ENCODE results near the gene DUSP18.
"Not testable (repeated sequence)": the region's sequence is repeated elsewhere in the genome, so short reads cannot be mapped to it uniquely, and the experiment has no call there.

DUSP18 gene

DNA sequence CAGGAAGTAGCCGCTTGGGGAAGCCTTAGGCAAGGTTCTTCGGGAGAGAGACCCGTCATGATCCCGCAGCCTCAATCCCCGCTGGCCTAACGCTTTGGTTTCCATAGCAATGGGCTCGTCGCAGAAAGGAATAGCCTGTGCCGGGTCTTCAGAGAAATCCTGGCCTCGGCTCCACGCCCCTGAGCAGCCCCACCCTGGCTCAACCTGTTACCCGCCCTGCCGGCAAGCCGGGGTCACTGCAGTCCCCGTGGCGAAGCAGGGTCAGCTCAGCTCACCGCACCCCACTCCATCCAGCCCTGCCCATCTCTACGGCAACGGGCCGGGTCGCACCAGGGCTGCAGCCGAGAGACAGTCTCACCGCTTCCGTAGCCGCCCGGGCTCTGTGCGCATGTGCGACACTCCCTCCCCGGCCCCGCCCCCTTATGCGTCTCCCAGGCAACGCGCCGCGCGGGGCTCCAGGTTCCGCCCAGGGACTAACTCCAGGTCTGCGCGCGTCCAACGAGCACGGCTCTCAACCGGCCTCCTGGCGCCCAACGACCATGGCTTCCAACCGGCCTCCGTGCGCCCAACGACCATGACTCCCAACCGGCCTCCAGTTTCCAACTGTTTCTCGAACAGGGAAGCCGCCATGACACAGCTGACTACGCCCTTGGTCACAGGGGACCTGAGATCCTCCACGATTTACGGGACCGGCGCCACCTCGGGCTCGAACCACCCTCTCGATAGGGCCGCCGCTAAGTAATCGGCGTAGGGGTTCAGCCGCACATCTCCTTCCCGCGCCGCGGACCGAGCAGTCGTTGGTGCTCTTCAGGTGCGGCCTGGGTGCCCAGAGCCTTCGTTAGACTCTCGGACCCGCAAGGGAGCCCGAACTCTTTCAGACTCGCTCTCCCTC is at the start of gene DUSP18:
Gene DUSP18 (minus strand): TSS at position 382 of the 892 bp plus-strand sequence. CDS start 3,872 bp downstream, outside the sequence.
- Histone ChIP-seq H3K27ac (no peak within 1 kb of the TSS), H3K9ac (peak within 1 kb of the TSS; percentile 31), H2AFZ (ENCODE audit: low read depth) (peak within 1 kb of the TSS; percentile 98)

DNA sequence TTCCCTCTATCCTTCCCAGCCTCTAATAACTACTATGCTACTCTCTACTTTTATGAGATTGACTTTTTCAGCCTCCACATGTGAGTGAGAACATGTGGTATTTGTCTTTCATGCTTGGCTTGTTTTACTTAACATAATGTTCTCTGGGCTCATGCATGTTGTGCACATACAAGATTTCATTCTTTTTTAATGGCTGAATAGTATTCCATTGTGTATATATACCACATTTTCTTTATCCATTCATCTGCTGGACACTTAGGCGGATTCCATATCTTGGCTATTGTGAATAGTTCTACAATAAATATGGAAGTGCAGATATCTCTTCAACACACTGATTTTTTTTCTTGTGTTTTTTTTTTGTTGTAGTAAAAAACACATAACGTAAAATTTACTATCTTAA is 46.4 kb upstream of the DUSP18 start:
- Histone ChIP-seq H2AFZ (ENCODE audit: low read depth) (no peak overlapping the region), H3K9ac (no peak overlapping the region), H3K4me1 (ENCODE audit: low read depth, poor library complexity, severe bottlenecking) (peaks cover 27% of the 10 kb centered on the region), H3K79me2 (ENCODE audit: insufficient read depth, low read depth) (peaks cover 9% of the 10 kb centered on the region; the same call in 1 of the 2 replicates), H4K20me1 (ENCODE audit: insufficient read depth) (no peaks in the 10 kb centered on the region), H3K27ac (no peak overlapping the region), H3K4me3 (IDR thresholded peaks at IDR 0.05; ENCODE audit: insufficient read depth, low read depth, low read length) (no peak overlapping the region), H3K27me3 (ENCODE audit: insufficient read depth, low read depth) (no peaks in the 10 kb centered on the region), H3K4me2 (no peak overlapping the region), H3K36me3 (ENCODE audit: insufficient read depth) (no peaks in the 10 kb centered on the region)
- TF ChIP-seq, protein P1, sequence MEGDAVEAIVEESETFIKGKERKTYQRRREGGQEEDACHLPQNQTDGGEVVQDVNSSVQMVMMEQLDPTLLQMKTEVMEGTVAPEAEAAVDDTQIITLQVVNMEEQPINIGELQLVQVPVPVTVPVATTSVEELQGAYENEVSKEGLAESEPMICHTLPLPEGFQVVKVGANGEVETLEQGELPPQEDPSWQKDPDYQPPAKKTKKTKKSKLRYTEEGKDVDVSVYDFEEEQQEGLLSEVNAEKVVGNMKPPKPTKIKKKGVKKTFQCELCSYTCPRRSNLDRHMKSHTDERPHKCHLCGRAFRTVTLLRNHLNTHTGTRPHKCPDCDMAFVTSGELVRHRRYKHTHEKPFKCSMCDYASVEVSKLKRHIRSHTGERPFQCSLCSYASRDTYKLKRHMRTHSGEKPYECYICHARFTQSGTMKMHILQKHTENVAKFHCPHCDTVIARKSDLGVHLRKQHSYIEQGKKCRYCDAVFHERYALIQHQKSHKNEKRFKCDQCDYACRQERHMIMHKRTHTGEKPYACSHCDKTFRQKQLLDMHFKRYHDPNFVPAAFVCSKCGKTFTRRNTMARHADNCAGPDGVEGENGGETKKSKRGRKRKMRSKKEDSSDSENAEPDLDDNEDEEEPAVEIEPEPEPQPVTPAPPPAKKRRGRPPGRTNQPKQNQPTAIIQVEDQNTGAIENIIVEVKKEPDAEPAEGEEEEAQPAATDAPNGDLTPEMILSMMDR (conservative IDR thresholded peaks at IDR 0.05; ENCODE audit: low read depth, low read length), result no peak

More for the DNA sequence above, at the start of gene DUSP18:
- H3K4me1 ChIP-seq (ENCODE audit: low read depth, poor library complexity, severe bottlenecking), result peaks cover 16% of the 10 kb centered on the region
- TF ChIP-seq, protein P1 (conservative IDR thresholded peaks at IDR 0.05; ENCODE audit: low read depth, low read length), result peak; percentile 28; the same call in 1 of the 2 replicates
- H3K4me3 ChIP-seq (IDR thresholded peaks at IDR 0.05; ENCODE audit: insufficient read depth, low read depth, low read length), result no peak within 1 kb of the TSS
- no peaks in the 10 kb centered on the region for H4K20me1 ChIP-seq (ENCODE audit: insufficient read depth)
- no peaks in the 10 kb centered on the region for H3K79me2 ChIP-seq (ENCODE audit: insufficient read depth, low read depth)
- H3K36me3 ChIP-seq (ENCODE audit: insufficient read depth), result no peaks in the 10 kb centered on the region
- H3K4me2 ChIP-seq, result peak within 1 kb of the TSS; percentile 50
- no peaks in the 10 kb centered on the region for H3K27me3 ChIP-seq (ENCODE audit: insufficient read depth, low read depth)

DNA sequence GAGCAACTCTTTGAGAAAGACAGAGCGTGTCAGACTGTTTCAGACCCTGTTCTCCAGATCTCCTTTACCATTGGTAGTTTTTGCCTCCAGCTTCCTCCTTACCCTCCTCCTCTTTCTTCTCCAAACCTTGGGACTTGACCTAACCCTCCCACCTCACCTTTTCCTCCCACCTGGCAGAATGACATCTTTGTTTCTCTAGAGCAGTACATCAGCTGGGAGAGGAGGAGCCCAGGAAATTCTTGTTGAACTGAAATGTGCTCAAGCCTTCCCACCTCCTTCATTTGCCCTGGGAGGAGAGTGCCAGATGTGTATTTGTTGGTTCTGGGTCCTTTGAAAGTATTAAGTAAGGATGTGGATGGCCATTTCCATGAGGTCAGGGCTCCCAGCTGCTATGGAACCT is 44.4 kb upstream of the DUSP18 start:
- no peak overlapping the region for H3K4me3 ChIP-seq (IDR thresholded peaks at IDR 0.05; ENCODE audit: insufficient read depth, low read depth, low read length)
- no peaks in the 10 kb centered on the region for H4K20me1 ChIP-seq (ENCODE audit: insufficient read depth)
- H3K27me3 ChIP-seq (ENCODE audit: insufficient read depth, low read depth), result no peaks in the 10 kb centered on the region
- TF ChIP-seq, protein P1 (conservative IDR thresholded peaks at IDR 0.05; ENCODE audit: low read depth, low read length), result no peak
- H3K27ac ChIP-seq, result no peak overlapping the region
- H2AFZ ChIP-seq (ENCODE audit: low read depth), result no peak overlapping the region
- no peaks in the 10 kb centered on the region for H3K36me3 ChIP-seq (ENCODE audit: insufficient read depth)
- peaks cover 22% of the 10 kb centered on the region for H3K79me2 ChIP-seq (ENCODE audit: insufficient read depth, low read depth)
- H3K4me1 ChIP-seq (ENCODE audit: low read depth, poor library complexity, severe bottlenecking), result peaks cover 42% of the 10 kb centered on the region
- H3K4me2 ChIP-seq, result no peak overlapping the region
- H3K9ac ChIP-seq, result no peak overlapping the region

DNA sequence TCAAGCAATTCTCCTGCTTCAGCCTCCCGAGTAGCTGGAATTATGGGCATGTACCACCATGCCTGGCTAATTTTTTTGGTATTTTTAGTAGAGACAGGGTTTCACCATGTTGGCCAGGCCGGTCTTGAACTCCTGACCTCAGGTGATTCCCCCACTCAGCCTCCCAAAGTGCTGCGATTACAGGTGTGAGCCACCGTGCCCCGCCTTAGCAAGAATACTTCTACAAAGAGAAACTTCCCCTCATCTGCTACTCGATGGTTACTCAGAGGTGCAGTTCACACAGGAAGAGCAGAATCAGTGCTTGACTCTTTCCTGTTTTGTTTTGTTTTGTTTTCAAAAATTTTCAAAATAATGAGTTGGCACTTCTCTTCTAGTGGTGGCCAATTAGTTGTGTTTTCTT is 42.3 kb upstream of the DUSP18 start:
- peaks cover 22% of the 10 kb centered on the region for H3K79me2 ChIP-seq (ENCODE audit: insufficient read depth, low read depth)
- not testable (repeated sequence) for H4K20me1 ChIP-seq (ENCODE audit: insufficient read depth); H3K36me3 ChIP-seq (ENCODE audit: insufficient read depth); H3K4me3 ChIP-seq (IDR thresholded peaks at IDR 0.05; ENCODE audit: insufficient read depth, low read depth, low read length); H2AFZ ChIP-seq (ENCODE audit: low read depth); H3K27me3 ChIP-seq (ENCODE audit: insufficient read depth, low read depth); H3K4me2 ChIP-seq; H3K9ac ChIP-seq
- H3K4me1 ChIP-seq (ENCODE audit: low read depth, poor library complexity, severe bottlenecking), result peaks cover 53% of the 10 kb centered on the region
- H3K27ac ChIP-seq, result peak overlapping the region; percentile 24; the same call in 1 of the 2 replicates

Data from KMS-11 (cell line).